GM19468 (cell line): ENCODE measurements around the gene UBA7.
"Not testable (repeated sequence)": the region's sequence is repeated elsewhere in the genome, so short reads cannot be mapped to it uniquely, and the experiment has no call there.

Experiments
- ATAC-seq: cut with Tn5 transposase; IDR thresholded peaks from one replicate; pipeline ENCODE4 v1.9.1; 2021; ENCODE audit warnings: mild to moderate bottlenecking, moderate library complexity, moderate number of reproducible peaks; ENCODE audit not compliant: unreplicated experiment; ENCODE audit errors: extremely low read depth

Gene UBA7

GRCh38 chr3:49813497-49814174 is at the start of gene UBA7:
UBA7 (minus strand) TSS chr3:49813953; CDS start chr3:49813787, 166 bp downstream.
- ATAC-seq: peak; percentile 83

DNA sequence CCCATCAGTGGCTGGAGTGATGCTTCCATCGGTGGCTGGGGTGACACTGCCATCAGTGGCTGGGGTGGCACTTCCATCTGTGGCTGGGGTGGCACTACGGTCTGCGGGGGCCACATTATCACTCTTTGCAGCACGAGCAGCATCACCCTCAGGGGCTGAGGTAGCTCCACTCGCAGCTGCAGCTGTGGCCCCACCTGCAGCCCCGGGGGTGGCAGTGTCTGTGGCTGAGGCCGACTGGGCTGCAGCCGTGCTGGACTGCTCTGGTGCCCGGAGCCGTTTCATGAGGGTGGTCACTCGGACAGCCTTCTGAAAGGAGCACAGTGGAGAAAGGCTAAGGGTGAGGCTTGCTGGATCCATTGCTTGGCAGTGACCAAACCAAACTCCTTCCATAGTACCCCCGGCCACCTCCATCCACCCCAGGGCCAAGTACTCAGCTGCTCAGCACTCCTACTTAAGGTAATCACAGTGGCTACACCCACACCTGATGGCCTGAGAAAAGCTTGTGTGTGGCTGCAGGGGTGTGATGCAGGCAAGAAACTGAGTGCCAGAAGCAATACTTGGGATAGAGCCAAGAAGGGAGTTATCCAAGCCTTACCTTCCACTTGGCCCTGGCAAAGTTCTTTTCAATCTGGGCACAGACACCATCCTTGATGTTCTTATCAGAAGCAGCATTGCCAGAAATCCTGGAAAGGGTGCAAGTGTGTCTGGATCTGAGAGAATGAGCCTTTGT is 46.0 kb upstream of the UBA7 start:
- no peak for ATAC-seq

DNA sequence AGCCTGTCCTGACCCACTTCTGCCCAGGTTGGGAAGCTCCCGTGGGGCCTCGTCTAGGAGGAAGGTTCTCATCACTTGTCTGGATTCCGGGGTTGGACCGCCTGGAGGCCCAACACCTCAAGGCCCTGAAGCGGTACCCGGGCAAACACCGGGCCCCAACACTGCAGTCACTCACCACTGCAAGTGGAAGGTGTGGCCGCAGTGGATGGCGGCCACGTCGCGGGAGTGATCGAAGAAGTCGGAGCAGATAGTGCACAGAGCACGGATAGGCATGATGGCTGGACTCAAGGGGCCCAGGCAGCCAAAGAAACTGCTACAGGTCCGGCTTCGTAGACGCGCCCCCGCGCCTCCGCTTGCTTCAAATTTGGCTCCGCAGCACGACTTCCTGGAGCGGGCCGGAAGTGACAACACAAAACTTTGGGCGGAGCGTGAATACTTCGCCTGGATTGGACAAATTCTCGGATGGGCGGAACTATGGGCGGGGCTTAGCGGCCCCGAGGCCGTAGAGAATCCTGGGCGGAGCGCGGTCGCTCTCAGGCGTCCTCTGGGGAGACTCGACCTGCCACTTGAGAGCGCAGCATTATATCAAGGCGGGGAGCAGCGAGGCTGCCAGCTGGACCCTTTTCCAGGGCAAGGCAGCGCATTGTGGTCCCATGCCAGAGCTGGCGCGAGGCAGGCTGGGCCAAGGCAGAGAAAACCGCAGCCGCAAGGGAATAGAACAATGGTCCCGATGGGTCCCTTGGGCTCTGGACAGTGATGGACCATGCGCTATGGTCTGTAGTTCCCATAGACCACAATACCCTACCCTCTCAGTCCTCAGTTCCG is 42.6 kb upstream of the UBA7 start, which contains the start of gene TRAIP:
Gene TRAIP (minus strand): TSS at position 384 of the 825 bp plus-strand sequence. CDS start 111 bp downstream, at position 273.
- peak; percentile 77 for ATAC-seq

GRCh38 chr3:49855662-49856061 is 41.9 kb upstream of the UBA7 start:
- no peak for ATAC-seq

GRCh38 chr3:49845694-49846093 is 31.9 kb upstream of the UBA7 start:
- no peak for ATAC-seq

GRCh38 chr3:49844464-49845183 is 30.9 kb upstream of the UBA7 start:
- no peak for ATAC-seq

- no peak for ATAC-seq
Measured at GRCh38 chr3:49842843-49843517, 29.2 kb upstream of the UBA7 start.

- ATAC-seq: no peak
Measured at GRCh38 chr3:49841806-49842205, 28.1 kb upstream of the UBA7 start.

DNA sequence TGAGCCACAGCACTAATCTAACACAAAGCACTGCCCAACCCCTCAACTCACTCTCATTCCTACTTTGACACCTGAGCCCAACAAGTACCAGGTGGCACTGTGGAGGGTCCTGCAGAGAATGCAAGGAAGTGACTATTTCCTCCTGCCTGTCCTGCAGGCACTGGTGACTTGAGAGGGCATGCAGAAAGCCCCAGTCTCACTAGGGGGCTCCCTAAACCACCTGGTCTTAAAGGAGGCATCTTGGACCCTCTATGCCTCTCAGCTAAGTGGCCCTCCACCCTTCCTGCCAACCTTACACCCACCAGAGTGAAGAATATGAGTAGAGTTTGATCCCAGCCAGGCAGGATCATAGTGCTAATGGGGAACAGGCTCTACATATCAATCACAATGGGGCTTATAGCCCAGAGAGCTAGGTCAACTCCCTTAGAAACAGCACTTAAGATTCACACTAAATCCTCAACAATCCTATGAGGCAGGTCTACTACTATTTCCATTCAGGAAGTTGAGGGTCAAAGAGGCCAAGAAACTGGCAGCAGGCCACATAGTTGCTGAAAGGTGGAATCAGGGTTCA is 27.5 kb upstream of the UBA7 start:
- no peak for ATAC-seq

- no peak for ATAC-seq
Measured at GRCh38 chr3:49840388-49840787, 26.6 kb upstream of the UBA7 start.

DNA sequence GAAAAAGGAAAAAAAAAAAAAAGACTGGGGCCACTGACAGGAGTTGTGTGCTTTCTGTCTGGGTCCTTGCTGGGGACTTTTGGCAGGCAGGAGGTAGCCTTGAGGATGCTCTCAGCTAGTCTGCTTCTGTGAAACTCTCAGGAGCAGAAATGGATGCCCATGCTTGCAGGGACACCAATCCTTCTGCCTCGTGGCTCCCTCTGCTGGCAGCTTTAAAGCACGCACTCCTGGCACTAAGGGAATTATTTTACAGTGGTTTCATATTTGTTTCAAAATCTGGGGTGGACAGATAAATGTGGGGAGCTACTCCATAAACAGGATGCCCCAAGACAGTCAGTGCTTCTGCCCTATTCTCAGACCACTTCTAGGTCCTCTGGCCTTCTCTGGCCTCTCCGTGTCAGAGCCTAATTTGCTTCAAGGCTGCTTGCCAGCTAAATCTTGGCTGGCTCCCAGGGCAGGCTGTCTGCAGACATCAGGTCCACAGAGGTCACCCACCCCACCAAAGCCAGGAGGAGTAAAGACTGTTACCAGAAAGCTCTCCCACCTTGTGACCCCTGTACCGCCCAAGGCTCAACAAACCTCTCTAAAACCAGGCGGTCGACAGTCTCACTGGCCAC is 25.5 kb upstream of the UBA7 start:
- ATAC-seq: no peak

DNA sequence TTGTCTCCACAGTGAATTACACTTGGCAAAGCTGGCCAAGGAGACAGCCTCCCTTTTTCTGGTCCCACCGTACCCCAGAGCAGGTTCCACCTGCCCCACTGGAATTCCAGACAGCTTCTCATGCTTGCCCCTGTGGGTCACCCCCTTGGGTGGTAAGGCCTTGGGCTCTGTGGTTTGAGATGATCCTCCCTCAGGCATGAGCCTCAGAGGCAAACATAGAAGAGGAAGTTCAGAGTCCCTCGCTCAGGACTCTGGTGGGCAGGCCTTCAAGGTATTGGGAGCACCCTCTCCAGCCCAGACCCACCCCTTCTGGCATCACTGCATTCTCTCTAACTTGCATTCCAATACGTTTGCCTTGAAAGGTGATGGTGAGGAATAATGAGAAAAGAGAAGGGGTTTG is 17.6 kb upstream of the UBA7 start:
- no peak for ATAC-seq

DNA sequence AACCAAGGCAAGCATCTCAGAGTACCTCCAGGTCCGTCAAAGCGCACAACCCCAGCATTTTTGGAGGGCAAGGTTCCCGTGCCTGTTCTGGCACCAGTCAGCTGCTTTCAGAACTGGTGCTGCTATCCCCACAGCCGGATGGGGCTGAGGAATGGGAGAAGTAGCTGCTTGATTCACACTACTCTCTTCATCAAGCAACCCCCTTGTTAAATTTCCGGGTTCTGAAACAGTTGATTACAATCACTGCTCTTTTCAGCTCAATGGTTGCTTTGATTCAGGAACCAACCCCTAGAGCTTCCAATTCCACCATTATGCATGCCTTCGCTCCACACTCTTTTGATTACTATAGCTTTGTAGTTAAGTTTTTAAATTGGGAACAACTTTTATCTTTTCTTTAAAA is 12.3 kb upstream of the UBA7 start:
- ATAC-seq: no peak

GRCh38 chr3:49823131-49823530 is 9.4 kb upstream of the UBA7 start:
- not testable (repeated sequence) for ATAC-seq

GRCh38 chr3:49812916-49813496 is 747 bp downstream of the UBA7 start:
- no peak for ATAC-seq

GRCh38 chr3:49807431-49808114 is 6.2 kb downstream of the UBA7 start:
- ATAC-seq: no peak

DNA sequence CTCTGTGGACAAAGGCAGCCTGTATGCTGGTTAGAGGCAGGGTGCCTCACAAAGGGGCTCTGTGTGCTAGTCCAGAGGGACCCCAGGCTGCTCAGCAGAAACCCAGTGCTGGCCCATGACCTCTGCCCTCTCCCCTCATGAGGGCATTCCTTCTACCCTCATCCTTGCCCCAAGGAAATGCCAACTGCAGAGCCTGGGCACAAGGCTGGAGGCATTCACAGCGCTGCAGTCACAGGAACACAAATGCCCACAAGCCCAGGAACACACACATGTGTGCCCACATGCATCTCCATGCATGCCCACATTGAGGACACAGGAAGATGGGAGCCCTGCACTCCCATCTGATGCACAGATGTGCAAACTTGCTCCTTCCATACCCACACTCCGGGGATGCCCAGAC is 6.9 kb downstream of the UBA7 start:
- no peak for ATAC-seq
